GM10248 (cell line): ENCODE measurements around the gene TMEM229B.

ENCODE experiments used
- CTCF ChIA-PET: fragments of 300-600 bp; sonication (Branson Sonifier 250); formaldehyde crosslinking; extraction: SDS; loops from one replicate; lab custom pipeline; 2021; ENCODE audit warnings: antibody characterized with exemption; lab: Yijun Ruan, JAX
- POLR2A ChIA-PET: fragments of 350-650 bp; sonication (Branson Sonifier 250); formaldehyde crosslinking; extraction: SDS; loops from one replicate; lab custom pipeline; 2020; ENCODE audit warnings: antibody characterized with exemption; lab: Yijun Ruan, JAX
- DNase-seq: peaks from one replicate; pipeline ENCODE4 v3.0.0; 2012; ENCODE audit errors: extremely low spot score
- TF ChIP-seq, protein P1 (sequence below): IDR thresholded peaks from 2 replicates; pipeline ENCODE4 v1.5.1; 2012; ENCODE audit warnings: mild to moderate bottlenecking, low read depth; ENCODE audit errors: extremely low read depth, missing control alignments, control extremely low read depth

TMEM229B gene

GRCh38 chr14:67502867-67503266, 14.3 kb upstream of the TMEM229B start:
- POLR2A ChIA-PET: no interaction called here

DNA sequence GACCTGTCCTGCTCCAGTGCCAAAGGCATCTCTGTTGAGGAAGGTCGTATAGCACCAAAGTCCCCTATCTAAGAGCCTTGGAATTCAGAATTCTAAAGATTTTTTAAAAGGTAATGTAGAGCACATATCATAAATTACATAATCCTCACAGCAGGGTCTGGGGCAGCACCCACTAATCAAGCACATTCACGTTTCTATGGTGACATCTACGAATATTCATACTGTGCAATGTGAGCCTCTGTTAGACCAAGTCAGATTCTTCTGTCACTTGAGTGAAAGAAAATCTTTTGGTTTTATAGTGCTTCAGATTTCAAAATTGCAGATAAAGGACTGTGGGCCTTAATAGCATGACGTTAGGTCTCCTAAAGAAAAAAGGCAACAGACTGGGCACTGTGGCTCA, 13.1 kb upstream of the TMEM229B start:
- TF ChIP-seq, protein P1, sequence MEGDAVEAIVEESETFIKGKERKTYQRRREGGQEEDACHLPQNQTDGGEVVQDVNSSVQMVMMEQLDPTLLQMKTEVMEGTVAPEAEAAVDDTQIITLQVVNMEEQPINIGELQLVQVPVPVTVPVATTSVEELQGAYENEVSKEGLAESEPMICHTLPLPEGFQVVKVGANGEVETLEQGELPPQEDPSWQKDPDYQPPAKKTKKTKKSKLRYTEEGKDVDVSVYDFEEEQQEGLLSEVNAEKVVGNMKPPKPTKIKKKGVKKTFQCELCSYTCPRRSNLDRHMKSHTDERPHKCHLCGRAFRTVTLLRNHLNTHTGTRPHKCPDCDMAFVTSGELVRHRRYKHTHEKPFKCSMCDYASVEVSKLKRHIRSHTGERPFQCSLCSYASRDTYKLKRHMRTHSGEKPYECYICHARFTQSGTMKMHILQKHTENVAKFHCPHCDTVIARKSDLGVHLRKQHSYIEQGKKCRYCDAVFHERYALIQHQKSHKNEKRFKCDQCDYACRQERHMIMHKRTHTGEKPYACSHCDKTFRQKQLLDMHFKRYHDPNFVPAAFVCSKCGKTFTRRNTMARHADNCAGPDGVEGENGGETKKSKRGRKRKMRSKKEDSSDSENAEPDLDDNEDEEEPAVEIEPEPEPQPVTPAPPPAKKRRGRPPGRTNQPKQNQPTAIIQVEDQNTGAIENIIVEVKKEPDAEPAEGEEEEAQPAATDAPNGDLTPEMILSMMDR: no peak
- no peak for DNase-seq
- CTCF ChIA-PET: interaction anchor here (1.0 to 1.6 kb wide), 2 partner anchors 12 to 74 kb away, joined by 3 to 4 read pairs; no protein-coding TSS in a partner anchor
- POLR2A ChIA-PET: no interaction called here

More at GRCh38 chr14:67502867-67503266, 14.3 kb upstream of the TMEM229B start:
- no peak for DNase-seq
- CTCF ChIA-PET: interaction anchor here (1.0 kb wide), 1 partner anchor 11 kb away, joined by 3 read pairs; no protein-coding TSS in a partner anchor
- TF ChIP-seq, protein P1: no peak

GRCh38 chr14:67500981-67501380, 12.5 kb upstream of the TMEM229B start:
- DNase-seq: no peak
- ChIA-PET POLR2A (no interaction called here), CTCF (interaction anchor here (1.2 to 2.8 kb wide), 5 partner anchors 9 to 74 kb away, joined by 3 to 11 read pairs (median 5); partner anchors contain the start of gene TMEM229B)
- TF ChIP-seq, protein P1: no peak

GRCh38 chr14:67497716-67498115, 9.2 kb upstream of the TMEM229B start:
- ChIA-PET CTCF (no interaction called here), POLR2A (no interaction called here)
- TF ChIP-seq, protein P1: no peak
- no peak for DNase-seq

- no peak for DNase-seq
- CTCF ChIA-PET: interaction anchor here (1.7 kb wide), 1 partner anchor 13 kb away, joined by 6 read pairs; no protein-coding TSS in a partner anchor
- TF ChIP-seq, protein P1: no peak
- POLR2A ChIA-PET: no interaction called here
Observed at GRCh38 chr14:67497216-67497615, 8.7 kb upstream of the TMEM229B start.

GRCh38 chr14:67495827-67496226, 7.3 kb upstream of the TMEM229B start:
- CTCF ChIA-PET: interaction anchor here (1.7 kb wide), 1 partner anchor 15 kb away, joined by 6 read pairs; no protein-coding TSS in a partner anchor
- no peak for DNase-seq
- TF ChIP-seq, protein P1: no peak
- POLR2A ChIA-PET: no interaction called here
